Measurements from ENCODE around the gene PAFAH1B2.

DNA sequence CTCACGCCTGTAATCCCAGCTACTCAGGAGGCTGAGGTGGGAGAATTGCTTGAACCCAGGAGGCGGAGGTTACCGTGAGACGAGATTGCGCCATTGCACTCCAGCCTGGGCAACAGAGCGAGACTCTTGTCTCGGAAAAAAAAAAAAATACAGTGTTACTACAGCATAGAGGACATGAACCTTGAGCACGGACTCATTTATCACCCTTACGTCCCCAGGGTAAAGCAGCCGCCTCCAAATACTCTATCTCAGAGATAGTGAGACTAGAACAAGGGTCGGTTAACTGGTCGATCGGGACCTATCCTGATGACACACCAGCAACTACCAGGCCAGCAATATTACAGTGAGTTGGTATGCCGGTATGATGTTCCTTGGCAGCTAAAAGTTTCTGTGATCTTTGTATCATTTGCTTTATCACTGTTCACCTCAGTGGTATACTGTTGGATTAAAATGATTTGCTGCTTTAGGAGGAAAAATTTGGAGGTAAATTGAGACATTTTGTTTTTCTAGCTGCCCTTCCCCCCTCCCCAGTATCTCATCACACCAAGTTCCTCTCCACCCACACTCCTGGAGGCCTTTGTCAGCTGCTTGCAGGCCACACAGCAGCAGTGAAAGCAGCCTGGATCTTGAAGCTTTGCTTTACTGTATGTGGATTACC, 27.4 kb downstream of the PAFAH1B2 start:
- TF ChIP-seq EP300 (IDR thresholded peaks at IDR 0.05) (no peak), POLR2AphosphoS5 (IDR thresholded peaks at IDR 0.05) (no peak), POLR2A (IDR thresholded peaks at IDR 0.05) (no peak)
- TF ChIP-seq, protein P1, sequence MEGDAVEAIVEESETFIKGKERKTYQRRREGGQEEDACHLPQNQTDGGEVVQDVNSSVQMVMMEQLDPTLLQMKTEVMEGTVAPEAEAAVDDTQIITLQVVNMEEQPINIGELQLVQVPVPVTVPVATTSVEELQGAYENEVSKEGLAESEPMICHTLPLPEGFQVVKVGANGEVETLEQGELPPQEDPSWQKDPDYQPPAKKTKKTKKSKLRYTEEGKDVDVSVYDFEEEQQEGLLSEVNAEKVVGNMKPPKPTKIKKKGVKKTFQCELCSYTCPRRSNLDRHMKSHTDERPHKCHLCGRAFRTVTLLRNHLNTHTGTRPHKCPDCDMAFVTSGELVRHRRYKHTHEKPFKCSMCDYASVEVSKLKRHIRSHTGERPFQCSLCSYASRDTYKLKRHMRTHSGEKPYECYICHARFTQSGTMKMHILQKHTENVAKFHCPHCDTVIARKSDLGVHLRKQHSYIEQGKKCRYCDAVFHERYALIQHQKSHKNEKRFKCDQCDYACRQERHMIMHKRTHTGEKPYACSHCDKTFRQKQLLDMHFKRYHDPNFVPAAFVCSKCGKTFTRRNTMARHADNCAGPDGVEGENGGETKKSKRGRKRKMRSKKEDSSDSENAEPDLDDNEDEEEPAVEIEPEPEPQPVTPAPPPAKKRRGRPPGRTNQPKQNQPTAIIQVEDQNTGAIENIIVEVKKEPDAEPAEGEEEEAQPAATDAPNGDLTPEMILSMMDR (IDR thresholded peaks at IDR 0.05): no peak

Data from suprapubic skin (tissue), 4 donors.